GM18507 (cell line): ENCODE results near the gene ATP2C2.

Source experiments
- DNase-seq: peaks from one replicate; pipeline ENCODE4 v3.0.0; 2011; ENCODE audit warnings: low read depth; ENCODE audit not compliant: insufficient read length; ENCODE audit errors: extremely low spot score
- FAIRE-seq: peaks from 2 replicates; lab custom pipeline; 2011; peaks lifted over from hg19 to GRCh38; lab: Jason Lieb, UNC

Gene ATP2C2

DNA sequence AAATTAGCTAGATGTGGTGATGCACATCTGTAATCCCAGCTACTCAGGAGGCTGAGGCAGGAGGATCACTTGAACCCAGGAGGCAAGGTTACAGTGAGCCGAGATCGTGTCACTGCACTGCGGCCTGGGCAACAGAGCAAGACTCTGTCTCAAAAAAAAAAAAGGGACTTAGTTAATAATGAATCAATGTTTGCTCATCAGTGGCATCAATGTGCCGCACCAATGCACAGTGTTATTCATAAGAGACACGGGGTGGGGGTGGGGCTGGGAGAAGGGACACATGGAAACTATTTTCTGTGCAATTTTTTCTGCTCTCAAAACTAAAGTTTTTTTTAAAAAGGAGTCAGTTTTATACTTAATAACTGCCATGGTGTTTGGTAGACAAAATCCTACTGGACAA lies 6.8 kb upstream of the ATP2C2 start:
- DNase-seq (no peak), FAIRE-seq (no peak)

DNA sequence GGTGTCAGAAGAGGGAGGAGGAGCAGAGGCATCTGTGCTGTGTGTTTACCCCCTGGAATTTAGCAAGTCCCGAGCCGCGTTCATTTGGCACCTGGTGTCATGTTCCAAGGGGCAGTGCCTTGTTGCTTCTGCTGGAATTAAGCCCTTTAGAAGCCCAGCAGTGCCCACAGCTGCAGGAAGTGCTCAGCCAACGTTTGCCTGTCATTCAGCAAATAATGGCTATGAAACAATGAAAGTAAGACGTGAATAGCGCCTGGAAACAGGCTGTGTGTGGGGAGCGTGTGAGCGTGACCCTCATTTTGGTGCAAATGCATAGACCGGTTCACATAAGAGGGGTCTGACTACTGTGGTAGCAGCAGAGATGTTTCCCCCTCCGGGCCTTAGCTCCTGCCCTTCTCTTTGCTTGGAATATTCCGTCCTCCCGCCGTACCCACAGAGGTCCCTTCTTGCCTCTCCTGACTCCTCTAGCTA lies 5.8 kb upstream of the ATP2C2 start:
- DNase-seq (no peak), FAIRE-seq (no peak)

DNA sequence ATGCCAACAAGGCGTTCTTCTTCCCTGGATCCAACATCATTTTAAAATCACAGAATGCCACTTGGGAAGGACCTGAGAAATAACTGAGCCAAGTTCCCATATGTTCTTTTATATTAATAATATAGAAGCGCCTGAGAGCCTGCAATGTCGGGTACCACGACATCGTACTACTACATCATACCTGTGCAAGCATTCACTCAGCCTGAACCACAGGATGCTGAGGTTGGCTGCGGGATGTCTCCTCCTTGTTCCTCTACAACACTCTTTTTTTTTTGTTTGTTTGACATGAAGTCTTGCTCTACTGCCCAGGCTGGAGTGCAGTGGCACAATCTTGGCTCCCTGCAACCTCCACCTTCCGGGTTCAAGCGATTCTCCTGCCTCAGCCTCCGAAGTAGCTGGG lies 2.1 kb upstream of the ATP2C2 start:
- FAIRE-seq, result no peak

GRCh38 chr16:84367297-84367680 lies 1.0 kb upstream of the ATP2C2 start:
- DNase-seq (no peak), FAIRE-seq (no peak)

More for the DNA sequence above, 2.1 kb upstream of the ATP2C2 start:
- no peak for DNase-seq

DNA sequence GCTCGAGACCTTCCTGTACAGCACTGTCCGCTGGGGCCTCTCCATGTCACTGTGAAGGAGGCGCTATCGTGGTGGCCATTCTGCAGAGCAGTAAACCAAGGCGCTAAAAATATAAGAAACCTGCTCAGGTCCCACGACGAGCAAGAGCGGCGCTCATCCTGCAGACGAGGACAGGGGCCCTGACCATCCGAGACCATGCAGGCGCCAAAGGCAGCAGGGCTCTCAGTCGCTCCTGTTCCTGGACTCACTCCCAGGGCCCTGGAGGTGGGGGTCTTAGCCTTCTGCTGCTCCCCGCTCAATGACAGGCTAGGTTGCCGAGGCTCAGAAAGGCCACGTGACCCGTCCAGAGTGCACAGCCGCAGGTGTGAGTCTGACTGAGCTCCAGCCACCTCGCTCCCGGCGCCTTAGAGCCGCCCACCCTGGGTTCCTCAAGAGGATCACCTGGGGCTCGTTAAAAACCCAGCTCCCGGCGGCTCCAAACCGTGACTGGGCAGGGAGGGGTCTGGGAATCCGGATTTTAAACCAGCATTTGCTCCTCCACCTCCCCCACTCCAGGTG lies 509 bp upstream of the ATP2C2 start:
- DNase-seq (no peak), FAIRE-seq (no peak)

DNA sequence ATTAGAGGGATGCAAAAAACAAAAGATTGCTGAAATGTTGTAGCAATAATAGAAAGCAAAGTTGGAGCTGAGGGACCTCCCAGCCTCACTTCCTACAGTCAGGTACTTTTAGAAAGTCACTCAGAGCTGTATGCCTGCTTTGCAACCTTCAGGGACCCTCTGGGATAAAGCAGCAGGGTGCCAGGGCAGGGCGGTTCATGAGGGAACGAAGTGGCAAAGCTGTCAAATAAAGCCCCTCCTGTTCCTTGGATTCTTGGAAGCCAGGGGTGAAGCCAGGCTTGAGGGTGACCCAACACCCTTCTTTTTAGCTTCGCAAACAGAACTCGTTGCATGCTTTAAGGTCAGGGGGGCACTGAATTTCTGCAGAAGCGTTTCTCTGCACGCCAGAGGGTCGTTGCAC lies 767 bp downstream of the ATP2C2 start:
- DNase-seq, result no peak
- no peak for FAIRE-seq

DNA sequence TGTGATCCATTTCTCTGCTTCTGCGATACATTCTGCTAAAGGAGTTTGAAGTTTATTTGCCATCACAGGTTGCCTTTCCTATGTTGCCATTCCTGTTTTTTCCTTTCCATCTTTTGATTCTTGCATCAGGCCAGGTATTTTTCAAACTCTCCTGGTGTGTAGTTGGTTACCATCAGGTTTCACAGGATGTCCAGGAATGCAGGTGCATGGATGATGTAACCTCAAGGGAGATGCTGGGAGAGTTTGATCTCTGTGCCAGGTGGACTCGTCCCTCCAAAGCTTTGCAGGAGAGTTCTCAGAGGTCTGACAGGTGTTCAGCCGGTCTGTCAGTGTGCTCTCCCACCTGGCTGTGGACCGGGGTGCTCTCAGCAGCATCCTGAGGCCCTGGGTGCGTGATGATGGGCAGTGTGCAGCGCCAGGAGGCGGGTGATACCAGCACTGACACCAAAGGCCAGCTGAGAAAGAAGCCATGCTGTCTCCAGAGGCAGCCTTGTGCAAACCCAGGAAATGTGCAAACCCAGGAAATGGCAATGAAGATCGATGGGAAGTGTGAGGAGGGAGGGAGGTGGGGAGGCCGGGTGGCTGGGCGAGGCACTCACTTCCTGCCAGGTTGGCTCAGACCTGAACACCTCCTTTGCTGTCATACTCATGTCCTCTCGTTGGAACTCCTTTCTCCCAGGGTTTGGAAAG lies 1.7 kb downstream of the ATP2C2 start:
- no peak for DNase-seq

GRCh38 chr16:84370723-84371552 lies 2.6 kb downstream of the ATP2C2 start:
- FAIRE-seq (no peak), DNase-seq (no peak)

More for the DNA sequence above, 1.7 kb downstream of the ATP2C2 start:
- FAIRE-seq, result no peak

- FAIRE-seq (no peak), DNase-seq (no peak)
Measured at GRCh38 chr16:84371553-84371865, 3.2 kb downstream of the ATP2C2 start.

GRCh38 chr16:84373907-84374489 lies 5.7 kb downstream of the ATP2C2 start:
- DNase-seq, result no peak
- no peak for FAIRE-seq

- DNase-seq (no peak), FAIRE-seq (no peak)
Measured at GRCh38 chr16:84378099-84378498, 9.8 kb downstream of the ATP2C2 start.

DNA sequence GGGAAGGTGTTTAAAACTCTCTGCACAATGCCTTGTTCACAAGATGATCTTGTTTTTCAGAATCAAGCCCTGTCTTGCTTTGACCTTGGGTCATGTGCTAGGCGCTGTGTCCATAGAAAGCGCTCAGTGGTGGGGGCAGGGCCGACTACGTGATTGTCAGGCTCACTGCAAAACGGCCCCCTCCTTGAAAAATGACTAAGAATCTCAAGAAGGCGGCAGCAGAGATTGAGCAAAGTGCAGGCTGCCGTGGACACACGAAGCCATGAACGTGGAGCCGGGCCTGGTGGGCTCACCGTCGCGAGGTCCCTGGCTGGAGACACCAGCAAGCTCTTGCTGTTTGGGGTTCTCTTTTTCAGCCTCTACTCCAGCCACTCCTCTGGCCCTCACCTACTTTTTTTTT lies 10.2 kb downstream of the ATP2C2 start:
- DNase-seq (no peak), FAIRE-seq (no peak)

DNA sequence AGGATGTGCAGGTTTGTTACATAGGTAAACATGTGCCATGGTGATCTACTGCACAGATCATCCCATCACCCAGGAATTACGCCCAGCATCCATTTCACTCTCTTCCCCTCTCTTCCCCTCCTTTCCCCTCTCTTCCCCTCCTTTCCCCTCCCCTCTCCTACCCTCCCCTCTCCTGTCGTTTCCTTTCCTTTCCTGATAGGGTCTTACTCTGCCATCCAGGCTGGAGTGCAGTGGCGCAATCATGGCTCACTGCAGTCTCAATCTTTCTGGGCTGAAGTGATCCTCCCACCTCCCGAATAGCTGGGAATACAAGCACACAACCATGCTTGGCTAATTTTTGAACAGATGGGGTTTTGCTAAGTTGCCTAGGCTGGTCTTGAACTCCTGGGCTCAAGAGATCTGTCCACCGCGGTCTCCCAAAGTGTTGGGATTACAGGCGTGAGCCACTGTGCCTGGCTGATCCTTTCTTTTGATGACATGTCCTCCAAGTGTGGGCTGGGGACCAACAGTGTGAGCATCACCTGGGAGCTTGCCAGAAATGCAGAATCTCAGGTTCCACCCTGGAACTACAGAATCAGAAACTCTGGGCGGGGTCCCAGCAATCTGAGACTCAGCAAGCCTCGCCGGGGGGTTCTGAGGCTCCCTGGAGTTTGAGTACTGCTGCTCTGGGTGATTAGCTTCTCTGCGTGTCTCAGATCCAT lies 10.8 kb downstream of the ATP2C2 start:
- DNase-seq (no peak), FAIRE-seq (no peak)

- DNase-seq (no peak), FAIRE-seq (no peak)
Measured at GRCh38 chr16:84379709-84380362, 11.5 kb downstream of the ATP2C2 start.

DNA sequence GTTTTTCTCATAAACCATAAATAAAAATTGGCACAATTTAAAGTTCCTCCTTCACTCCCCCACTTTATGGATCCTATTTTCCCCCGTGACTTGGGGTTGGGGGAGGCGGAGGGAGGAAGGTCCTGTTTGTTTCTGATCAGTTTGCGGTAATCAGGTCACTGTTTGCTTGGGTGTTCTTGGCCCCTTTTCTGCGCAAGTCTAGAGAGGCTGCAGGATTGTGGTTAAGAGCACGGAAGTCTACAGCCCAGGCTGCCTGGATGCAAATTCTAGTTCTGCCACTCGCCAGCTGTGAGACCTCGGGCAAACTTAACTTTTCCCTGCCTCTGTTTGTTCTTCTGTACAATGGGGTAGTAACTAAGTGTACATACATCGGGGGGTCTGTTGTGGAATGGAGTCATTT lies 12.1 kb downstream of the ATP2C2 start:
- no peak for DNase-seq
- no peak for FAIRE-seq

DNA sequence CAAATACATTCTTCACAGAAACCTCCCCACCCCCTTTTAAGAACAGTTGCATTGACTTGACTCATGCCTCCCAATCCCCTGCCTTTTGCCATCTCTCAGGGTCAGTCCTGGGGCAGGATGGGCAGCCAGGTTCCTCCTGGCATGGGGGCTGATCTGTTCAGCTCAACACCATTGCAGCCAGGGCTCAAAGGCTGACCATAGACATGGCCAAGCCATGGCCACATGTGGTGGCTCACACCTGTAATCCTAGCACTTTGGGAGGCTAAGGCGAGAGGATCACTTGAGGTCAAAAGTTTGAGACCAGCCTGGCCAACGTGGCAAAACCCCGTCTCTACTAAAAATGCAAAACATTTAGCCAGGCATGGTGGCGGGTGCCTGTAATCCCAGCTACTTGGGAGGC lies 14.1 kb downstream of the ATP2C2 start:
- no peak for FAIRE-seq
- DNase-seq, result no peak

DNA sequence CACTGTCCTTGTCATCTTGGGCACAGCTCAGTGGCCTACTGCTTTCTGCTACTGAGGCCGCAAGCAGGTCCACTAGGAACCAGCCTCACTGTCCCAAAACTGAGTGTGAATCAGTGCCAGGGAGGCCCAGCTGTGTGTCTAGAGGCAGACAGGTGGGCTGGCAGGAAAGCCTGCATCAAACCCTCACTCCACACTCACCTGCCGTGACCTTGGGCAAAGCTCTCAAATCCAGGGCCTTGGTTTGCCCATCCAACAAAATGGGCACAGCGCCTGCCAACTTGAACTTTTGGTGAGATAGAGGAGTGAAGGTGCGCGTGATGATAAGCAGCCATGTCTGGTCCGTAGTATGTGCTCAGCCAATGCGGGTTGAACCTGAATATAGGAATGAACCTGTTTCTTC lies 14.8 kb downstream of the ATP2C2 start:
- no peak for FAIRE-seq
- no peak for DNase-seq

- DNase-seq (no peak), FAIRE-seq (no peak)
Measured at GRCh38 chr16:84386047-84386446, 17.7 kb downstream of the ATP2C2 start.

GRCh38 chr16:84387021-84387420 lies 18.7 kb downstream of the ATP2C2 start:
- FAIRE-seq, result no peak
- no peak for DNase-seq
